Left ventricle myocardium inferior (tissue), 1 donor: ENCODE results near the gene TP63. TPM values are rescaled to one million over a fixed set of nuclear protein-coding genes. Genes with fewer than 3 reads are reported as not detected.

ENCODE experiments used
- DNase-seq: peaks from one replicate; pipeline ENCODE4 v3.0.0-alpha.2; 2020
- H3K27ac ChIP-seq: fragments of 200-600 bp; replicated peaks from 2 replicates; pipeline ENCODE4 v1.8.0; 2021
- H3K27me3 ChIP-seq: fragments of 200-600 bp; 2 replicates; pipeline ENCODE4 v1.8.0; 2021; ENCODE audit warnings: low read depth
- H3K36me3 ChIP-seq: fragments of 200-600 bp; 2 replicates; pipeline ENCODE4 v1.8.0; 2021
- H3K4me1 ChIP-seq: fragments of 200-600 bp; 2 replicates; pipeline ENCODE4 v1.8.0; 2021
- H3K4me3 ChIP-seq: fragments of 200-600 bp; 2 replicates; pipeline ENCODE4 v1.8.0; 2021; ENCODE audit warnings: mild to moderate bottlenecking, moderate library complexity
- H3K9me3 ChIP-seq: fragments of 200-600 bp; replicated peaks from 2 replicates; pipeline ENCODE4 v1.8.0; 2021
- intact Hi-C: fragments of 100-400 bp; cut with micrococcal nuclease; formaldehyde crosslinking; loops from one replicate; pipeline ENCODE4 v1.11.0; 2022
- total RNA-seq: library from RNA; stranded (reverse); fragmentation: NEBNext Ultra II Directional; extraction: Animal tissue kit (Norgen Biotek cat#: 25700); gene quantifications from one replicate; pipeline ENCODE4 v1.2.1, GENCODE V29; 2021
- TF ChIP-seq, protein P1 (sequence below): fragments of 200-600 bp; IDR thresholded peaks from 2 replicates; pipeline ENCODE4 v1.8.0; 2021; ENCODE audit warnings: antibody characterized with exemption, mild to moderate bottlenecking, borderline replicate concordance
- donor health status: DM: no; HTN: yes; CAD: no; lungs with severe emphysema.

The TP63 gene
- total RNA-seq, 1 donor from 2014 or later = 0.14 TPM

DNA sequence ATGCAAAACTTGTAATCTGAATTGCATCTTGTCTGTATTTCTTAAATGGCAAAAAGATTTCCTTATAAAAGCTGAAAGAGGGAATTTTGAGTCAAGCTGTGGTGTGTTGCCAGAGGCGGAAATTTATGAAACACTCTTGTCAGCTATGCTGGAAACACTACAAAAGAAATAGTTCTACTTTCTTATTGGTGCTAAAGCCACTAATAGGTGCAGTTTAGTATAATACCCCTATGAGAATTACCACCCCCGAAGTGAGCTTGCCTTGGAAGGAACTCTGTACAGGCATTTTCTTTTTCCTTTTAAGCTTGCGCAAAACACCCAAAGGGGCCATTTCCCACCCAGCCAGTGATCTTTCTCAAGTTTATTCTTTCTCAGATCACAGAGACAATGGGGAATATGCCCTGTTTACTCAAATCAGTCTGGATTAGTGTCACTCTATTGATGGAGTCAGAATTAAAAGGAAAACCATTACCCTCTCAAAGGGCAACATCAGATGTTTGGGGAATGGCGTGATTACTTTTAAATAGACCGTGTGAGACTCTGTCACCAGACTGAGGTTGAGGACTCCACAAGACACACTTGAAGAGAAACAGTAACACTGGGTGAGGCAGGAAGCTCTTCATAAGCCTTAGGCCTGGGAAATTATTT lies 166.0 kb downstream of the TP63 start:
- intact Hi-C loops = no loop called here
- Histone ChIP-seq H3K4me1 (no peaks in the 10 kb centered on the region), H3K36me3 (no peaks in the 10 kb centered on the region), H3K27ac (no peak overlapping the region), H3K4me3 (no peak overlapping the region), H3K27me3 (no peaks in the 10 kb centered on the region), H3K9me3 (no peaks in the 10 kb centered on the region)
- DNase-seq = no peak
- TF ChIP-seq, protein P1, sequence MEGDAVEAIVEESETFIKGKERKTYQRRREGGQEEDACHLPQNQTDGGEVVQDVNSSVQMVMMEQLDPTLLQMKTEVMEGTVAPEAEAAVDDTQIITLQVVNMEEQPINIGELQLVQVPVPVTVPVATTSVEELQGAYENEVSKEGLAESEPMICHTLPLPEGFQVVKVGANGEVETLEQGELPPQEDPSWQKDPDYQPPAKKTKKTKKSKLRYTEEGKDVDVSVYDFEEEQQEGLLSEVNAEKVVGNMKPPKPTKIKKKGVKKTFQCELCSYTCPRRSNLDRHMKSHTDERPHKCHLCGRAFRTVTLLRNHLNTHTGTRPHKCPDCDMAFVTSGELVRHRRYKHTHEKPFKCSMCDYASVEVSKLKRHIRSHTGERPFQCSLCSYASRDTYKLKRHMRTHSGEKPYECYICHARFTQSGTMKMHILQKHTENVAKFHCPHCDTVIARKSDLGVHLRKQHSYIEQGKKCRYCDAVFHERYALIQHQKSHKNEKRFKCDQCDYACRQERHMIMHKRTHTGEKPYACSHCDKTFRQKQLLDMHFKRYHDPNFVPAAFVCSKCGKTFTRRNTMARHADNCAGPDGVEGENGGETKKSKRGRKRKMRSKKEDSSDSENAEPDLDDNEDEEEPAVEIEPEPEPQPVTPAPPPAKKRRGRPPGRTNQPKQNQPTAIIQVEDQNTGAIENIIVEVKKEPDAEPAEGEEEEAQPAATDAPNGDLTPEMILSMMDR = no peak

DNA sequence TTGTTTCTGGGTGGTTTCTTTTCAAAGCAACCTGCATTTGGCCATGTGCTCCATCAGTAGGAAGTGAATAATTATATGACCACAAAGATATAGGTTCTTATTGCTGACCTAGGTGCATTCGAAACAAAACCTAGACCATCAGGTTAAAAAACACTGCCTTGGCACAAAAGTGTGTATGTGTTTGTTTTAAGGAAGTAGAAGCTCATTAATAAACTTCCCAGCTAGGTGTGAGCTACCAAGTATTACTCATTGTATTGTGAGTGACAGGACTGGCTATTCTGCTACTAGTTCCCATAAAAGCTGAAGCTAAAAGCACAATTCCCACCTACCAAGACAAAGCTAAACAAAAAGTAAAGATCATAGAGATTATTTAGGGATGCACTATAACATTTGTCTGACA lies 168.2 kb downstream of the TP63 start:
- Histone ChIP-seq H3K4me3 (no peak overlapping the region), H3K27ac (no peak overlapping the region), H3K4me1 (no peaks in the 10 kb centered on the region), H3K36me3 (no peaks in the 10 kb centered on the region), H3K9me3 (no peaks in the 10 kb centered on the region), H3K27me3 (no peaks in the 10 kb centered on the region)
- DNase-seq = no peak
- intact Hi-C loops = no loop called here
- TF ChIP-seq, protein P1 = no peak

DNA sequence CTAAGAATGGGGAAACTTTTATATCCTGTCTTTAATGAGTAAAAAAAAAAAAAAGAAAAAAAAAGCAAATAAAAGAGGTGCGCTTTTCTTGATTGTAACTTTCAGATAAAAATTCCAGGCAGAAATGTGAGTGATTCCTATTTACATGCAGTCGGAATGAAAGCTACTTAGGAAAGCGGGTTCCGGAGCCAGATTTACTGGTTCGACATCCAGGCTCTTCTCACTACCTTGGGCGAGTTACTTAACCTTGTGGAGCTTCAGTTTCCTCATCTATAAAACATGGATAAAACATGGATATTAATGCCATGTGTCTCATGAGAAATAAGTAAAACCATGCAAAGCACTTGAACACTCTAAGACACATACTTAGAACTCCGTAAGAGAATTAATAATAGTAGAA lies 169.2 kb downstream of the TP63 start:
- no peak for DNase-seq
- H3K36me3 ChIP-seq = no peaks in the 10 kb centered on the region
- no peaks in the 10 kb centered on the region for H3K4me1 ChIP-seq
- intact Hi-C loops = no loop called here
- TF ChIP-seq, protein P1 = no peak
- no peaks in the 10 kb centered on the region for H3K9me3 ChIP-seq
- no peak overlapping the region for H3K27ac ChIP-seq
- H3K4me3 ChIP-seq = no peak overlapping the region
- no peaks in the 10 kb centered on the region for H3K27me3 ChIP-seq

DNA sequence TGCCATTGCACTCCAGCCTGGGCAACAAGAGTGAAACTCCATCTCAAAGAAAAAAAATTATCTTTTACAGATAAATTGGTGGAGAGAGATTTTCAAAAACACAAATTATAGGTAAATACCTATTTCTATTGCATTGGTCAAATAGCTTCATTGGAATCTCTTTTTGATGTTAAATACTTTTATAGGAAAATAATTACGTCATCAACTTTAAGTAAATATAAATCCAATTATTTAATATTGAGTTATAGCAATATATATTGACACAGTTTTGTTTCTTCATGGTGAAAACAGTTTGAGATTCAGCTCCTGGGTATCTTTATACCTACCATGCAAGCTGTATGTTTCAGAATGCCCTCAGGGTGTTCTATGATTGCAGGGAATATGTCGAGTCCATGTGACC lies 172.1 kb downstream of the TP63 start:
- no peak overlapping the region for H3K27ac ChIP-seq
- no peak for DNase-seq
- no peak overlapping the region for H3K4me3 ChIP-seq
- intact Hi-C loops = no loop called here
- TF ChIP-seq, protein P1 = no peak
- no peaks in the 10 kb centered on the region for H3K36me3 ChIP-seq
- no peaks in the 10 kb centered on the region for H3K9me3 ChIP-seq
- peaks cover 10% of the 10 kb centered on the region for H3K4me1 ChIP-seq
- H3K27me3 ChIP-seq = no peaks in the 10 kb centered on the region

DNA sequence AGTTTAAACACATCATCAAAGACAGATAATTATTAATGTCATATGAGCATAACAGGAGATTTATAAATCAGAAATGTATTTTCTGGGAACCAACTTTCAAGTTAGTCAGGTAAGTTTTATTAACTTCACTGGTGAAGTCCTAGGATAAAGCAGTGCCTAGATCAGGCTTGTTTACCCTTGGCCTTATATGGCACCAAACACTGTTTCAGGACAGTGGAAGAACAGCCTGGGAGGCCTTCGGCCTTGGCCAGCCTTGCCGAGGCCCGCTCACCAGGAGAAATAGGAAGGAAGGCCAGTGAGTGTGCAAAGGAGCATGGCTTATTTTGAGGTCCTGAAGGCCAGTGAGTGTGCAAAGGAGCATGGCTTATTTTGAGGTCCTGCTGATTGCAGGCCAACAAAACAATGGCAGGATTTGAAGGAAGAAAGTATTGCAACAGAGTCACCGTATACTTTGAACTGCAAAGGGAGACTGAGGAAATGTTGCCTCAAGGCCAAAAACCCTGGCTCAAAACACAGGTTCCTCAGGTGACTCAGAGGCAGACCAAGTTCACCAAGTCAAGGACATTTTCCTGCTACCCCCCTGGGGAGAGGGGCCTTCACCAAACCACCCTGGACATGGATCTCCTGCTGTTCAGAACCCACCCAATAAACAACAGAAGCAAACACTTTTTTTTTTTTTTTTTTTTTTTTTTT lies 174.3 kb downstream of the TP63 start:
- TF ChIP-seq, protein P1 = no peak
- no peak overlapping the region for H3K27ac ChIP-seq
- intact Hi-C loops = no loop called here

More for the DNA sequence above, 174.3 kb downstream of the TP63 start:
- no peaks in the 10 kb centered on the region for H3K9me3 ChIP-seq
- DNase-seq = no peak
- peaks cover 10% of the 10 kb centered on the region for H3K4me1 ChIP-seq
- no peak overlapping the region for H3K4me3 ChIP-seq
- H3K27me3 ChIP-seq = no peaks in the 10 kb centered on the region
- no peaks in the 10 kb centered on the region for H3K36me3 ChIP-seq
